Panc1 (cell line): ENCODE results near the gene TPD52L1. TPM values are rescaled to one million over a fixed set of nuclear protein-coding genes. Genes with fewer than 3 reads are reported as not detected.

Source experiments
- ATAC-seq: fragments of 200-7000 bp; cut with Tn5 transposase; 2 replicates; pipeline ENCODE4 v1.9.1; 2020; ENCODE audit warnings: mild to moderate bottlenecking, moderate library complexity
- BruUV-seq: library from RNA; stranded (reverse); fragments of 400-500 nt; replicated peaks from 2 replicates; lab custom pipeline; 2021; lab: Mats Ljungman, UMichigan
- CTCF ChIA-PET: fragments of 300-600 bp; sonication (Branson Sonifier 250); formaldehyde crosslinking; loops from one replicate; lab custom pipeline; 2022; ENCODE audit warnings: antibody characterized with exemption; lab: Charles Lee
- POLR2A ChIA-PET: fragments of 300-600 bp; sonication (Branson Sonifier 250); formaldehyde crosslinking; loops from one replicate; lab custom pipeline; 2022; ENCODE audit warnings: antibody characterized with exemption; lab: Charles Lee
- DNase-seq: peaks from one replicate; pipeline ENCODE4 v3.0.0-alpha.2; 2010; ENCODE audit warnings: low read depth, low spot score
- H3K27ac ChIP-seq: 2 replicates; pipeline ENCODE4 v1.5.1; 2011; ENCODE audit warnings: mild to moderate bottlenecking, low read length, inconsistent platforms
- H3K27me3 ChIP-seq: fragments of 200-500 bp; sonication (Bioruptor generic); 2 replicates; pipeline ENCODE4 v1.6.0; 2014; ENCODE audit warnings: low read length, inconsistent platforms; ENCODE audit not compliant: control insufficient read depth, insufficient read depth
- H3K36me3 ChIP-seq: fragments of 200-500 bp; sonication (Bioruptor generic); 2 replicates; pipeline ENCODE4 v1.5.1; 2014; ENCODE audit warnings: inconsistent platforms, mild to moderate bottlenecking, low read length, moderate library complexity; ENCODE audit not compliant: control insufficient read depth, insufficient read depth
- H3K4me1 ChIP-seq: 2 replicates; pipeline ENCODE4 v1.5.1; 2011; ENCODE audit warnings: inconsistent platforms, mild to moderate bottlenecking, low read length, moderate library complexity; ENCODE audit not compliant: control insufficient read depth, insufficient read depth
- H3K4me3 ChIP-seq, 2 experiments: 2 replicates each; pipeline ENCODE4 v1.5.1; 2011 to 2012; ENCODE audit warnings: low read depth in 2 of 2, low read length in 2 of 2, mild to moderate bottlenecking in 2 of 2, inconsistent platforms in 1 of 2, moderate library complexity in 1 of 2
- H3K9me3 ChIP-seq: fragments of 200-500 bp; sonication (Bioruptor generic); 2 replicates; pipeline ENCODE4 v1.5.1; 2014; ENCODE audit warnings: low read depth, mild to moderate bottlenecking, inconsistent platforms, low read length, moderate library complexity; ENCODE audit not compliant: control insufficient read depth, insufficient read depth
- POLR2AphosphoS5 ChIP-seq: IDR thresholded peaks from 2 replicates; pipeline ENCODE4 v1.6.1; 2012; ENCODE audit warnings: mild to moderate bottlenecking, low read depth, low read length, moderate library complexity
- SIN3A ChIP-seq: IDR thresholded peaks from 2 replicates; pipeline ENCODE4 v1.6.1; 2012; ENCODE audit warnings: low read depth, mild to moderate bottlenecking, low read length, moderate library complexity, borderline replicate concordance; ENCODE audit not compliant: insufficient read depth
- TCF7L2 ChIP-seq: IDR thresholded peaks from 2 replicates; pipeline ENCODE4 v1.6.1; 2011; ENCODE audit warnings: mild to moderate bottlenecking, low read depth, low read length, inconsistent platforms
- in situ Hi-C: cut with HindIII; loops from 2 replicates; pipeline ENCODE4 v1.10.0; 2016; ENCODE audit warnings: low sequenced_read_pairs, low pct_unique_long_range_greater_than_20kb
- intact Hi-C: fragments of 100-400 bp; cut with micrococcal nuclease; formaldehyde crosslinking; loops from one replicate; pipeline ENCODE4 v1.10.0; 2022; ENCODE audit not compliant: unreplicated experiment
- total RNA-seq: library from RNA; stranded (reverse); gene quantifications from one replicate; pipeline ENCODE4 v1.2.1, GENCODE V29; 2021; ENCODE audit not compliant: unreplicated experiment
- TF ChIP-seq, protein P1 (sequence below), 2 experiments: IDR thresholded peaks; 2 replicates each; pipeline ENCODE4 v1.6.1; 2011 to 2012; ENCODE audit warnings: low read depth in 2 of 2, control low read depth in 1 of 2, low read length in 1 of 2, mild to moderate bottlenecking in 1 of 2, moderate library complexity in 1 of 2; ENCODE audit not compliant: insufficient read depth in 1 of 2

Gene TPD52L1
- total RNA-seq, 1 experiment from 2014 or later: 2.9 TPM

DNA sequence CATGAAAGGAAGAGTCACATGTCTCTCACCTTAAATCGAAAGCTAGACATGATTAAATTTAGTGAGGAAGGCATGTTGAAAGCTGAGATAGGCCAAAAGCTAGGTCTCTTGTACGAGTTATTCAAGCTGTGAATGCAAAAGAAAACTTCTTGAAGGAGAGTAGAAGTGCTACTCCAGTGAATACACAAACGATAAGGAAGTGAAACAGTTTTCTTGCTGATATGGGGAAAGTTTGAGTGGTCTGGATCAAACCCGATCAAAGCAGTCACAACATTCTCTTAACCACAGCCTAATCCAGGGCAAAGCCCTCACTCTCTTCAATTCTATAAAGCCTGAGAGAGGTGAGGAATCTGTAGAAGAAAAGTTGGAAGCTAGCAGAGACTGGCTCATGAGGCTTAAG lies 1.9 kb upstream of the TPD52L1 start:
- H3K4me3 ChIP-seq: no peak overlapping the region
- no peak overlapping the region for H3K27ac ChIP-seq
- no peaks in the 10 kb centered on the region for H3K9me3 ChIP-seq
- no TSS peak for BruUV-seq
- DNase-seq (no peak), ATAC-seq (no peak)
- H3K27me3 ChIP-seq: peaks cover 39% of the 10 kb centered on the region
- intact Hi-C loops: loop anchor here (5.0 kb wide), 1 partner anchor 616 kb away; no protein-coding TSS in a partner anchor
- ChIA-PET POLR2A (no interaction called here), CTCF (no interaction called here)
- H3K36me3 ChIP-seq: no peaks in the 10 kb centered on the region; the same call in 1 of the 2 replicates
- TF ChIP-seq, protein P1, sequence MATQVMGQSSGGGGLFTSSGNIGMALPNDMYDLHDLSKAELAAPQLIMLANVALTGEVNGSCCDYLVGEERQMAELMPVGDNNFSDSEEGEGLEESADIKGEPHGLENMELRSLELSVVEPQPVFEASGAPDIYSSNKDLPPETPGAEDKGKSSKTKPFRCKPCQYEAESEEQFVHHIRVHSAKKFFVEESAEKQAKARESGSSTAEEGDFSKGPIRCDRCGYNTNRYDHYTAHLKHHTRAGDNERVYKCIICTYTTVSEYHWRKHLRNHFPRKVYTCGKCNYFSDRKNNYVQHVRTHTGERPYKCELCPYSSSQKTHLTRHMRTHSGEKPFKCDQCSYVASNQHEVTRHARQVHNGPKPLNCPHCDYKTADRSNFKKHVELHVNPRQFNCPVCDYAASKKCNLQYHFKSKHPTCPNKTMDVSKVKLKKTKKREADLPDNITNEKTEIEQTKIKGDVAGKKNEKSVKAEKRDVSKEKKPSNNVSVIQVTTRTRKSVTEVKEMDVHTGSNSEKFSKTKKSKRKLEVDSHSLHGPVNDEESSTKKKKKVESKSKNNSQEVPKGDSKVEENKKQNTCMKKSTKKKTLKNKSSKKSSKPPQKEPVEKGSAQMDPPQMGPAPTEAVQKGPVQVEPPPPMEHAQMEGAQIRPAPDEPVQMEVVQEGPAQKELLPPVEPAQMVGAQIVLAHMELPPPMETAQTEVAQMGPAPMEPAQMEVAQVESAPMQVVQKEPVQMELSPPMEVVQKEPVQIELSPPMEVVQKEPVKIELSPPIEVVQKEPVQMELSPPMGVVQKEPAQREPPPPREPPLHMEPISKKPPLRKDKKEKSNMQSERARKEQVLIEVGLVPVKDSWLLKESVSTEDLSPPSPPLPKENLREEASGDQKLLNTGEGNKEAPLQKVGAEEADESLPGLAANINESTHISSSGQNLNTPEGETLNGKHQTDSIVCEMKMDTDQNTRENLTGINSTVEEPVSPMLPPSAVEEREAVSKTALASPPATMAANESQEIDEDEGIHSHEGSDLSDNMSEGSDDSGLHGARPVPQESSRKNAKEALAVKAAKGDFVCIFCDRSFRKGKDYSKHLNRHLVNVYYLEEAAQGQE (IDR thresholded peaks at IDR 0.05; ENCODE audit: insufficient read depth in 1 of 2, low read depth in 2 of 2, low read length in 1 of 2): no peak
- no peak for TF ChIP-seq POLR2AphosphoS5
- in situ Hi-C loops: no loop called here
- no peaks in the 10 kb centered on the region for H3K4me1 ChIP-seq

GRCh38 chr6:125154118-125154760 lies 666 bp downstream of the TPD52L1 start:
- Histone ChIP-seq H3K9me3 (no peaks in the 10 kb centered on the region), H3K27ac (no peak overlapping the region), H3K36me3 (no peaks in the 10 kb centered on the region; the same call in 1 of the 2 replicates), H3K4me1 (no peaks in the 10 kb centered on the region), H3K27me3 (peaks cover 35% of the 10 kb centered on the region), H3K4me3 (peak overlapping the region; percentile 47 to 70)
- intact Hi-C loops (loop anchor here (5.0 kb wide), 1 partner anchor 613 kb away; no protein-coding TSS in a partner anchor), in situ Hi-C loops (no loop called here)
- CTCF ChIA-PET: interaction anchor here (0.6 to 1.2 kb wide), 3 partner anchors 18 to 1746 kb away, joined by 3 to 8 read pairs (median 3); partner anchors contain the start of gene HDDC2
- ATAC-seq: peak; percentile 74
- no peak for DNase-seq
- POLR2A ChIA-PET: no interaction called here
- no TSS peak for BruUV-seq
- TF ChIP-seq, protein P1 (IDR thresholded peaks at IDR 0.05; ENCODE audit: insufficient read depth in 1 of 2, low read depth in 2 of 2, low read length in 1 of 2): no peak
- TF ChIP-seq POLR2AphosphoS5 (no peak), SIN3A (no peak), TCF7L2 (no peak)
